Loucy (cell line): ENCODE results near the gene SLC5A3.
A peak's percentile ranks its signal among the peaks of the same experiment; 100 is the strongest.

Experiments
- H2AFZ ChIP-seq: fragments of 200-600 bp; sonication (generic); 2 replicates; pipeline ENCODE4 v1.6.0; 2016; ENCODE audit warnings: antibody characterized with exemption, mild to moderate bottlenecking, low read length, moderate library complexity
- H3F3A ChIP-seq: fragments of 200-600 bp; 2 replicates; pipeline ENCODE4 v1.6.0; 2016; ENCODE audit warnings: antibody characterized with exemption, low read depth, mild to moderate bottlenecking
- H3K27me3 ChIP-seq: fragments of 200-600 bp; sonication (generic); 2 replicates; pipeline ENCODE4 v1.6.1; 2014; ENCODE audit warnings: low read length, mild to moderate bottlenecking; ENCODE audit not compliant: insufficient read depth, poor library complexity, severe bottlenecking
- H3K36me3 ChIP-seq: fragments of 200-600 bp; sonication (generic); 2 replicates; pipeline ENCODE4 v1.6.1; 2016; ENCODE audit warnings: low read length; ENCODE audit not compliant: insufficient read depth
- H3K4me1 ChIP-seq: fragments of 200-600 bp; sonication (generic); 2 replicates; pipeline ENCODE4 v1.5.1; 2014; ENCODE audit warnings: low read length, mild to moderate bottlenecking; ENCODE audit not compliant: insufficient read depth, poor library complexity, severe bottlenecking
- H3K4me2 ChIP-seq: fragments of 200-600 bp; sonication (generic); 2 replicates; pipeline ENCODE4 v1.6.0; 2014; ENCODE audit warnings: antibody characterized with exemption, low read length, low read depth, mild to moderate bottlenecking; ENCODE audit not compliant: poor library complexity, severe bottlenecking
- H3K4me3 ChIP-seq: fragments of 200-600 bp; sonication (generic); 2 replicates; pipeline ENCODE4 v1.5.1; 2014; ENCODE audit warnings: low read length, mild to moderate bottlenecking, mixed read lengths; ENCODE audit not compliant: poor library complexity, severe bottlenecking
- H3K79me2 ChIP-seq: fragments of 200-600 bp; sonication (generic); 2 replicates; pipeline ENCODE4 v1.6.1; 2014; ENCODE audit warnings: low read length; ENCODE audit not compliant: insufficient read depth
- H3K9ac ChIP-seq: fragments of 200-600 bp; sonication (generic); 2 replicates; pipeline ENCODE4 v1.6.0; 2014; ENCODE audit warnings: mild to moderate bottlenecking, low read depth, low read length, moderate library complexity; ENCODE audit not compliant: poor library complexity, severe bottlenecking
- H3K9me2 ChIP-seq: fragments of 200-600 bp; sonication (generic); replicated peaks from 2 replicates; pipeline ENCODE4 v1.6.1; 2016; ENCODE audit warnings: low read depth, low read length, mixed read lengths
- H3K9me3 ChIP-seq: fragments of 200-600 bp; sonication (generic); 2 replicates; pipeline ENCODE4 v1.6.1; 2014; ENCODE audit warnings: mild to moderate bottlenecking, antibody characterized with exemption, low read length, low read depth; ENCODE audit not compliant: insufficient read depth
- H4K20me1 ChIP-seq: fragments of 200-600 bp; sonication (generic); 2 replicates; pipeline ENCODE4 v1.6.0; 2014; ENCODE audit warnings: antibody characterized with exemption, low read length, mild to moderate bottlenecking; ENCODE audit not compliant: insufficient read depth, poor library complexity, severe bottlenecking
- CTCF ChIP-seq: fragments of 200-600 bp; sonication (generic); conservative IDR thresholded peaks from 2 replicates; pipeline ENCODE4 v1.5.1; 2014; ENCODE audit warnings: mild to moderate bottlenecking, antibody characterized with exemption, low read length
- EZH2phosphoT487 ChIP-seq: fragments of 200-600 bp; IDR thresholded peaks from 2 replicates; pipeline ENCODE4 v1.6.1; 2018; ENCODE audit warnings: antibody characterized with exemption, mild to moderate bottlenecking, moderate library complexity, borderline replicate concordance

The SLC5A3 gene

GRCh38 chr21:34088752-34089151 lies 15.4 kb downstream of the SLC5A3 start:
- Histone ChIP-seq H3K27me3 (no peaks in the 10 kb centered on the region), H2AFZ (no peak overlapping the region), H3K9me2 (no peaks in the 10 kb centered on the region), H3K4me3 (no peak overlapping the region), H3F3A (peaks cover 4% of the 10 kb centered on the region; the same call in 1 of the 2 replicates), H3K4me1 (peaks cover 87% of the 10 kb centered on the region), H3K79me2 (peaks cover 98% of the 10 kb centered on the region), H3K9ac (no peak overlapping the region), H4K20me1 (peaks cover 78% of the 10 kb centered on the region), H3K4me2 (peak overlapping the region; percentile 86), H3K9me3 (no peaks in the 10 kb centered on the region), H3K36me3 (0 out of 2 replicates have a peak, but pooled peaks cover 11% of the 10 kb centered on the region)
- no peak for TF ChIP-seq EZH2phosphoT487
- no peak for TF ChIP-seq CTCF

GRCh38 chr21:34091032-34091431 lies 17.7 kb downstream of the SLC5A3 start:
- H2AFZ ChIP-seq, result no peak overlapping the region
- no peaks in the 10 kb centered on the region for H3K9me2 ChIP-seq
- TF ChIP-seq CTCF (no peak), EZH2phosphoT487 (no peak)
- peaks cover 30% of the 10 kb centered on the region; the same call in 1 of the 2 replicates for H3K36me3 ChIP-seq
- peak overlapping the region; percentile 10 for H3K9ac ChIP-seq
- peak overlapping the region; percentile 55 for H3K4me2 ChIP-seq
- H3K79me2 ChIP-seq, result peaks cover 98% of the 10 kb centered on the region
- peak overlapping the region; percentile 5 for H3K4me3 ChIP-seq
- peaks cover 4% of the 10 kb centered on the region; the same call in 1 of the 2 replicates for H3F3A ChIP-seq
- H3K9me3 ChIP-seq, result no peaks in the 10 kb centered on the region
- H3K27me3 ChIP-seq, result no peaks in the 10 kb centered on the region
- H3K4me1 ChIP-seq, result peaks cover 72% of the 10 kb centered on the region
- peaks cover 95% of the 10 kb centered on the region for H4K20me1 ChIP-seq

- Histone ChIP-seq H3K9ac (peak overlapping the region; percentile 10), H3K4me1 (peaks cover 66% of the 10 kb centered on the region), H4K20me1 (peaks cover 94% of the 10 kb centered on the region), H2AFZ (no peak overlapping the region), H3K4me3 (no peak overlapping the region), H3K9me2 (no peaks in the 10 kb centered on the region), H3F3A (peaks cover 1% of the 10 kb centered on the region; the same call in 1 of the 2 replicates), H3K9me3 (no peaks in the 10 kb centered on the region), H3K36me3 (peaks cover 36% of the 10 kb centered on the region; the same call in 1 of the 2 replicates), H3K27me3 (no peaks in the 10 kb centered on the region), H3K4me2 (peak overlapping the region; percentile 55), H3K79me2 (peaks cover 98% of the 10 kb centered on the region)
- TF ChIP-seq EZH2phosphoT487 (no peak), CTCF (peak; percentile 72)
These were observed 18.2 kb downstream of the SLC5A3 start for GRCh38 chr21:34091607-34092006.
